ENCODE results near the gene SHD. TPM values are rescaled to one million over a fixed set of nuclear protein-coding genes. Genes with fewer than 3 reads are reported as not detected.

Gene SHD
- total and polyA plus RNA-seq, 2 of the 8 experiments (the other 6 are each of a cell fraction or from before 2014, with no cell fraction given): 5.8 to 10.7 TPM

- no peak overlapping the region for H4K91ac ChIP-seq (replicated peaks; ENCODE audit: insufficient read length, low read length)
- H3K23me2 ChIP-seq (ENCODE audit: low read depth, low read length): no peaks in the 10 kb centered on the region; the same call in 1 of the 2 replicates
- no peak overlapping the region for H3K9ac ChIP-seq (replicated peaks in 1 of 4; ENCODE audit: extremely low read depth in 1 of 4, low read depth in 3 of 4, low read length in 3 of 4)
- H3K23ac ChIP-seq (ENCODE audit: insufficient read length): no peak overlapping the region
- no peaks in the 10 kb centered on the region for H3K9me3 ChIP-seq (ENCODE audit: insufficient read depth in 2 of 2, low read depth in 1 of 2, low read length in 1 of 2)
- H3K36me3 ChIP-seq (ENCODE audit: control insufficient read depth in 2 of 4, insufficient read depth in 4 of 4, low read length in 3 of 4): no peaks in the 10 kb centered on the region
- H3K14ac ChIP-seq (ENCODE audit: insufficient read length): no peak overlapping the region
- H3K18ac ChIP-seq (ENCODE audit: extremely low read depth, low read length): no peak overlapping the region
- DNase-seq (ENCODE audit: low read depth in 1 of 2, low spot score in 2 of 2) (peak in 1 of 2 experiments; percentile 55), FAIRE-seq (no peak)
- WGBS, 2 experiments (ENCODE audit: extremely low coverage in 1 of 2, insufficient coverage in 1 of 2, insufficient read length in 1 of 2, insufficient replicate concordance in 2 of 2, low coverage in 1 of 2, low lambda C conversion rate in 2 of 2, missing lambda C conversion rate in 1 of 2): 74 to 100% methylated on average over 1 to 18 of the region's 21 CpGs
- no peak overlapping the region for H2BK20ac ChIP-seq (ENCODE audit: low read length)
- ChIA-PET CTCF (ENCODE audit: partially characterized antibody) (interaction anchor here (0.6 to 4.4 kb wide), 18 partner anchors 8 to 291 kb away, joined by 3 to 25 read pairs (median 4); partner anchors contain the start of gene YJU2), POLR2A (ENCODE audit: partially characterized antibody) (interaction anchor here (1.0 to 1.9 kb wide), 2 partner anchors 14 to 247 kb away, joined by 5 to 8 read pairs; partner anchors contain the start of genes EEF2 and YJU2)
- H2BK120ac ChIP-seq (replicated peaks; ENCODE audit: low read depth, low read length): no peak overlapping the region
- H4K5ac ChIP-seq (ENCODE audit: insufficient read length, low read depth, low read length): no peak overlapping the region
- H2BK15ac ChIP-seq (ENCODE audit: low read length): no peak overlapping the region
- H3K4me1 ChIP-seq (replicated peaks in 1 of 4; ENCODE audit: control insufficient read depth in 3 of 4, insufficient read depth in 4 of 4, low read length in 3 of 4): peaks cover 0 to 7% (median 3%) of the 10 kb centered on the region in 4 experiments; a peak in 3 of 7 replicates
- H3K27ac ChIP-seq (ENCODE audit: low read depth, low read length): no peak overlapping the region
- H4K8ac ChIP-seq (ENCODE audit: extremely low read depth, insufficient read depth, low read length): no peak overlapping the region
- no peaks in the 10 kb centered on the region for H3K79me2 ChIP-seq (ENCODE audit: control insufficient read depth in 1 of 2, insufficient read depth in 2 of 2, low read length in 2 of 2)
- H3K56ac ChIP-seq (replicated peaks; ENCODE audit: insufficient read length, low read depth, low read length): no peak overlapping the region
- H2AFZ ChIP-seq (ENCODE audit: low read length): no peak overlapping the region
- H4K20me1 ChIP-seq (replicated peaks in 1 of 2; ENCODE audit: control insufficient read depth in 1 of 2, insufficient read depth in 2 of 2, low read length in 2 of 2): no peaks in the 10 kb centered on the region
- no peak overlapping the region for H3K4me3 ChIP-seq (ENCODE audit: extremely low read depth in 1 of 4, insufficient read depth in 2 of 4, low read depth in 3 of 4, low read length in 4 of 4)
- H2BK12ac ChIP-seq (ENCODE audit: low read depth, low read length): peak overlapping the region; percentile 68; the same call in 1 of the 2 replicates
- H3K4ac ChIP-seq (replicated peaks; ENCODE audit: insufficient read length, low read depth, low read length): no peak overlapping the region
- no peak overlapping the region for H2BK5ac ChIP-seq (ENCODE audit: low read depth, low read length)
- no peaks in the 10 kb centered on the region for H3K79me1 ChIP-seq (ENCODE audit: low read depth, low read length)
- no peaks in the 10 kb centered on the region for H3K27me3 ChIP-seq (replicated peaks in 1 of 4; ENCODE audit: control insufficient read depth in 3 of 4, extremely low read depth in 1 of 4, insufficient read depth in 3 of 4, low read length in 3 of 4)
- no peak overlapping the region for H2AK5ac ChIP-seq (ENCODE audit: low read depth, low read length)
- no peak overlapping the region for H3K4me2 ChIP-seq (ENCODE audit: insufficient read depth in 1 of 2, low read depth in 2 of 2, low read length in 2 of 2)
- TF ChIP-seq BRCA1 (IDR thresholded peaks at IDR 0.05; ENCODE audit: low read depth, low read length): no peak
- no peak for TF ChIP-seq TCF12 (IDR thresholded peaks at IDR 0.05; ENCODE audit: low read depth, low read length)
- no peak for TF ChIP-seq JUND (IDR thresholded peaks at IDR 0.05; ENCODE audit: low read length)
- TF ChIP-seq KDM1A (IDR thresholded peaks at IDR 0.05; ENCODE audit: borderline replicate concordance, low read length): no peak
- no peak for TF ChIP-seq TBP (IDR thresholded peaks at IDR 0.05; ENCODE audit: low read depth, low read length)
- no peak for TF ChIP-seq RAD21 (IDR thresholded peaks at IDR 0.05 in 1 of 2, conservative IDR thresholded peaks at IDR 0.05 in 1 of 2; ENCODE audit: low read depth in 2 of 2, low read length in 2 of 2)
- TF ChIP-seq CTBP2 (IDR thresholded peaks at IDR 0.05; ENCODE audit: borderline replicate concordance, insufficient read depth, insufficient read length, low read length): no peak
- TF ChIP-seq CEBPB (IDR thresholded peaks at IDR 0.05; ENCODE audit: low read depth, low read length): no peak
- TF ChIP-seq RFX5 (IDR thresholded peaks at IDR 0.05; ENCODE audit: borderline replicate concordance, low read depth, low read length): no peak
- no peak for TF ChIP-seq NANOG (IDR thresholded peaks at IDR 0.05; ENCODE audit: insufficient read depth, low read depth, low read length, poor library complexity, severe bottlenecking)
- no peak for TF ChIP-seq YY1 (IDR thresholded peaks at IDR 0.05; ENCODE audit: low read depth, low read length)
- TF ChIP-seq SIX5 (IDR thresholded peaks at IDR 0.05; ENCODE audit: low read depth, low read length): no peak
- TF ChIP-seq SRF (IDR thresholded peaks at IDR 0.05; ENCODE audit: low read depth, low read length): no peak
Observed at GRCh38 chr19:4232614-4233281, 46.3 kb upstream of the SHD start.
